HG03460 (cell line): Measurements from ENCODE around the gene CHURC1.

Source experiments
- ATAC-seq: cut with Tn5 transposase; IDR thresholded peaks from one replicate; pipeline ENCODE4 v1.9.1; 2021; ENCODE audit not compliant: unreplicated experiment

CHURC1 gene

DNA sequence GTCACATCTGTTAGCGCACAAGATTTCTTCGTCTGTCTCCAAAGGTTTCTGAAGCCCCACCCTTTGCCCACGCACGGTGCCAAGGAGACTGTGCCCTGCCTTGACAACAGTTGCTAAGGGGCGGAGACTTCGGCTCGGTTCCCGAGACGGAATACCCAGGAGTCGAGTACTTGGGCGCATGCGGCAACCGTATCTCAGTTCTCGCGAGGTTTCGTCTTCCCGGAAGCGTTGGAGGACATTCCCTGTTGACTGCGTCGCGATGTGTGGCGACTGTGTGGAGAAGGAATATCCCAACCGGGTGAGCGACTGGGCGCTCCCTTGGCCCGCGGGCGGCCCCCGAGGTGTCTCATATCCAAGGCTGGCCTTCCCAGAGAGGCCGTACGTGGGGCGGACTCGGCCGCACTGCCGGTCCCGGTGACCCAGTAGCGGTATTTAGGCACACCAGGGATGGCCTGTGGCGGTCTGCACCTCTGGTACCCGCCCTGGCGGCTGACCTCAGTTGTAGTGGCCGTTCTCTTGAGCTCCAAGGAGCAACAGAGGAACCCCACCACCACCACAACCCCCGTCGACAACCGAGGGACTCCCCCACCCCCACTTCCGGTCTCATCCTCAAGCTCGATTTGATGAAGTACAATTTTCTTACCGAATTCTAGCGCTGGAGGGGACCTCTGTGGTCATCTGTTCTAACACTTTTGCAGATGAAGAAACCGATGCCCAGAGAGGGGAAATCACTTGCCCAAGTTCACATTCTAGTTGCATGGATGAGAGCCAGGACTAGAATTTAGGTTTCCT lies at the start of gene CHURC1:
Gene CHURC1, plus strand, starts transcription at position 219 of the 792 bp plus-strand sequence. Its CDS starts 41 bp downstream, at position 260.
- ATAC-seq, result peak; percentile 96

DNA sequence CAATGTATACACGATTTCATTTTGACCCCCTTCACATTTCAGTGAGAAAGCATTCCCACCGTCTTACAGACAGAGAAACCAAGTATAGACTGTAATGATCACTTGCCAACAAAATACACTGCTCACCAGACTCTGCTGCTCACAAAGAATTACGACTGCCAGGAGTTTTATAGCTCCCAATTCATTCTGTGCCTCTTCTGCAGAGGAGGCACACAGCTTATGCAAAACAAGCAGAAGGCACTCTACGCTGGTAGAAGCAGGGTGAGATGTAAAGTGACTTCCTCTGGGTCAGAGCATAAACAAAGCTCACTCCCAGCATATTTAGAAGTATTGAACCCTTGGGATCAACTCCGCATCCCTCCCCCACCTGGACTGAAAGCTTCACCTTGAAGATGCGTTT lies 49.1 kb upstream of the CHURC1 start:
- ATAC-seq, result no peak

DNA sequence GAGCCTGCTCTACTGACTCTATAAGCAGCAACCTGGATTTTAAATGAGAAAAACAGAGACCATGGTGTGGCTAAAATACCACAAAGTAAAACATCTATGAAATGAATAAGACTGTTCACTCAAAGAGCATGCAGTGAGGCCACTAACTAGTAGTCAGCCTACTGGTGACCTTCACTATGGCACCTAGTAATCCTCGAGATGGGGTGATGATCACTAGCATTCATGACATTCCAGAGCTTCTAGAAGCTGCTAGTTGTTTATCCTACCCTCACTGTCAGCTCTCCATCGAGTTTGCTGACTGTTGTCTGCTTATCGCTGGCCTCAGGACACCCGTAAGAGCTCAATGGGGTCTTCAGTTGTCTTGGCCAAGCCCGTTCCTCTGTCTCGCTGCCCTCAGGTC lies 48.3 kb upstream of the CHURC1 start:
- no peak for ATAC-seq

DNA sequence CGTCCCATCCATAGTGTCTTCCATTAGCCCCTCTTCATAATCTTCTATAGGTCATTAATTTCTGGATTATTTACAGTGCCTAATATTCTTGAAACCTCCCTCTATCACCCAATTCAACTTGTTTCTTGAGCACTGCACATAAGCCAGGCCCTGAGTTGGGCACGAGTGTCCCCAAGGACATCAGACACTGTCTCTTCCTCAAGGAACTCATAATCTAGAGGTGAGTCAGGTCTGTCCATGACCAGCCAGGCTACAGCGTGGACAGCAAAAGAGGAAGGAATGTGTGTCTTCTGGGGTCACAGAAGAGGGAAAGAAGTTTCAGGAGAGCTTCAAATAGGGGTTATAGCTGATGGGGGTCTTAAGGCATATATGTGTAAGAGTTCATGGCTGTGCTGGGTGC lies 47.1 kb upstream of the CHURC1 start:
- no peak for ATAC-seq

DNA sequence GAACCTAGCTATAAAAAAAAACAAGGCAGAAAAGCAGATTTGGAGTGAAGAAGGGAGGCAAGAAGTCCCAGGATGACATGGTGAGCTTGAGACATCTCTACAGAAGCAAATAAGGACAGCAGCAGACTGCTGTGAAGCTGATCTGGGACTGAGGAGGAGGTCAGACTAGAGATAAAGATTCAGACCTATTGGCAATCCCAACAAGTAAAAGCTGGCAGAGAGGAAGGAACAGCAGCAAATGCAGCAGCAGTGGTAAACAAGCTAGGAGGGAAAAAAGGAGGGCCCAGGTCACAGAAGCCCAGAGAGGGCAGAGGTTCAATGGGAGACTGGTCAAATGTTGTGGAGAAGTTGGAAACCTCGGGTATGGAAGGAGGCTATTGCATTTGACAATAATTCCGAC lies 45.9 kb upstream of the CHURC1 start:
- no peak for ATAC-seq

DNA sequence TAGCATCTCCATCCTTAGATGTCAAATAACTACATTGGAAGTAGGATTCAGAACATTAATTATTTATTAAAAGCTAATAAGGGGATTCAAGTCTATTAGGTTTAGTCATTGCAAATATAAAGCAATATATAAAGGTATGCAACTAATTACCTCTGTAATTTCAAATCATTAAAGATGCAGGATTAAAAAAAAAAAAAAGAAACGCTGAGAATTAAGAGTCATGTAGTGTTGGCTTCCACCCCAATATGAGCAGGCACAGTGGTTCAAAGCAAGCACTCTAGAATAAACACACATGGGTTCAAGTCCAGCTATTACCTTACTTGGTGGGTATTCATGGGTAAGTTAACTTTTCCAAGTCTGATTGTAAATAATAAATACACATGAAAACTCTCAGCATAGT lies 45.4 kb upstream of the CHURC1 start:
- ATAC-seq, result no peak

DNA sequence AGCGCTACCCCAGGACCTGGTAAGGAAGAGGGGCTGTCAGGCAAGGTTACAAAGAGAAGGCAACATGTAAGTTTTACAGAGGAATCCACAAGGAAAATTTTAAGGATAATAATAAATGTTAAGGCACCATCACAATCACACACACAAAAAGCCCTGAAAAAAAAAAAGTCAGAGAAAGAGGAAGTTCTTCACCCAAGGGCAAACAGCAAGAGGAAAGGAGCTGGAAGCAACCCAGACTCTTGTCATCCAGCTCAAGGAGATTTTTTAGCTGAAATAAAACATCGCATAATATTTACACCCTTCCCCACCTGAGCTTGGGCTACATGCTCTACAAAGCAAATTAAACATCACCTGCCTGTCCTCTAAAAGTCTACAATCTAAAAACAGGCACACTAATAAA lies 44.1 kb upstream of the CHURC1 start:
- no peak for ATAC-seq

DNA sequence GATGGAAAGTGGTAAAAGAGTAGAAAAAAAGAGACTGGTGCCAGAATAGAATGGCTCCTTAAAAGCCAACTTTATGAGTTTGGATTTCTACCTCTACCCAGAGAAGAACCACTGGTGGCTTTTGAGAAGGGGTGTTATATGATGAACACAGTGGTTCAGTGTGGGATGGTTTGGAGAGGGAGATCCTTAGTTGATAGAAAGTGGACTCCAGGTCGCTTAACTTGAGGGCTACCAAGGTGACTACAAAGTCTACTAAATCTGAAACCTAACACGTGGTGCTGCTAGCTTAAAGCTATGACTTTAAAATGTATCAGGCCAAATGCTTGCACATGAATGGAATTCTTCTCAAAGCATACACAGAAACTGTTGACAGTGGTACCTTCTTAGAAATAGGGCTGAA lies 42.9 kb upstream of the CHURC1 start:
- ATAC-seq, result no peak

DNA sequence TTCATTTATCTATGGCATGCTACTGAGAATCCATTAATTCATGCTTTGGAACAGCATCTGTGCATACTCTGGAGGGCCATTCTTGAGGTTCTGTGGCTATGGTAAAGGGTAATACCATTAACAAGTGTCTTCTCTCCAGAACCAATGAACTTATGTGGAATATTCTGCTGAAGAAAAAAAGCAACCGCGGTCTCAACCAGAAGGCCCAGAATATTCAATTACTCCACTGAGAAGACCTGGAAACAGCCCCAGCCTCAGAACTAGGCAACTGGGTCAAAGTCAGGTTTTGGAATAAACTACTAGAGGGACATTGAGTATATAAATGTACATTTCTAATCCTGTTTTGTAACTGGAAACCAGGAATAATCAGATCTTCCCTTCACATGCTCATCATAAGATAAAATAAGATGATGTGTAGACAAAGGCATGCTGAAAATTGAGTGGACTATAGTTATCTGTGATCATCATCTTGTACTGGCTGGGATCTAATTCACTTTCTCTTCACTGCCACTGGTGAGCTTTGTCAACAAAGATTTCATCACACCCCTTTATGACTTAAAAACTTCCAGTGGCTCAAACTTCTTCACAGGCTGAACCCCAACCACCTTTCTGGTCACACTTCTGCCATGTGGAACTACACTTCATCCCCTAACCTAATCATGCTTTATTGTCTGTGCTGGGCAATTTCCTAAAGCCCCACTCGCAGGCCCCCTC lies 40.6 kb upstream of the CHURC1 start:
- no peak for ATAC-seq

DNA sequence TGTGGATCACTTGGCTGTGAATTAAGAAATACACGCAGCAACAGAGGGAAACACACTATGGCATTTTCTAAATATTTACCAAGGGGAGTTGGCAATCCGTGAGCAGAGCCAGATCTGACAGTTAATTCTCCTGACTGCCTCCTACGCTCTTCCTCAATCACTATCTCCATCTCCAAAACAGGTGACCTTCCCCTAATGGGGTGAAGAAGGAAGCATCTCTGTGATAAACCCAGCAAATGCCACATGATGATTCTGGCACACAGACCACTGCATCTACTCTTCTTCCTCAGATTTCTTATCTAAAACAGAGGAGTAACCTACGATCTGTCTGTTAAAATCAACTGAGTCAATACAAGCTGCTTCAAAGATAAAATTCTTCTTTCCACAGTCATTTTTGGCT lies 38.9 kb upstream of the CHURC1 start:
- no peak for ATAC-seq

DNA sequence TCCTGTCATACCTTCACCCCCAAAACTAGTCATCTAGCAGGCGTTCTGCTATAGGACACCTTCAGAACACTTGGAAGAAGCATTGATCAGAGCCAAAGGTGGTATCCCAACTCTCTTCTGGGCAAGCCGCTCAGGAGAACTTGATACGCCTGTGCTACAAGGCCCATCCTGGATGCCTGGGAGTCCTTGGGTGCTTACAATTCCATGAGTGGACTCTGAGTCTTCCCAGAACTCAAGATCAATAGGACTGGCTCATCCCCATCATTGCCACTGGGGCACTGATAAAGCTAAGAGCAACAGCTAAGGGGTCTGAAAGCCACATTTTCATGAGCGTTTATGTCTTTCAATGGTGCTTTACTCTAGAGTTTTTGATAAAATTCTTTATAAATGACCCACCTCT lies 36.4 kb upstream of the CHURC1 start:
- no peak for ATAC-seq

DNA sequence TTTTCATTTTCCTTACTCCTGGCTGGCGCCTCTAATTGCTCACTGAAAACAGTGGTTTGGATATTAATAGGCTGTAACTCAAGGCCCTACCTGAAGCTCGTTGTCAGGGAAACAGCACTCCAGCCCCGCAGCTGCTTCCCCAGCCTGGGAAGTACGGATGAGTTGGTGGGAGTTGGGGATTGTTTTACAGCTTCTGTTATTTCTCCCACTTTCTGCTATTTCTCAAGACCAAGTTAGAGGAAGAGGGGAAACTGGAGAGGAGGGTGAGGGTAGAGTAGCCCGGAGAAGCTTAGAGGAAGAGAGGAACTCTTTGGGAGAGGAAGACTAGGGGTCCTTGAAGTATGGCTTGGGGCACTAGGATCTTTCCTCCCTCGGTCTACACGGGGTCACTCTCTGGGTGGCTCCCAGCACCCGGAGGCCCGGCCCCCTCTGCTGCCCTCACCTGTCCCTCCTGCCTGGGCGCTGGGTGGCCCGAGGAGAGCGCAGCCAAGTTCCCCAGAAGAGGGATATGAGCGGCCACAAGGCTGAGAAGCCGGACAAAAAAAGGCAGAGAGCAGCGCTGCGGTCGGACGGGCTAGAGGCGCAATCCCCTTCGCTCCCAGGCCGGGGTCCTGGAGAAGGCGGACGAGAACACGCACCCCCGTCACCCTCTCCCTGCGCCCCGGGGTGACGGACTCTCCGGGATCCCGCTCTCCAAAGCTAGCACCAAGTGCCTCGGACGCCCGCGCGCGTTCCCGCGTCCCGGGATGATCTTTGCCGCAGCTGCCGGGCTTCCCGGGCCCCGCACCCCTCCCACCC lies 35.2 kb upstream of the CHURC1 start:
- no peak for ATAC-seq

DNA sequence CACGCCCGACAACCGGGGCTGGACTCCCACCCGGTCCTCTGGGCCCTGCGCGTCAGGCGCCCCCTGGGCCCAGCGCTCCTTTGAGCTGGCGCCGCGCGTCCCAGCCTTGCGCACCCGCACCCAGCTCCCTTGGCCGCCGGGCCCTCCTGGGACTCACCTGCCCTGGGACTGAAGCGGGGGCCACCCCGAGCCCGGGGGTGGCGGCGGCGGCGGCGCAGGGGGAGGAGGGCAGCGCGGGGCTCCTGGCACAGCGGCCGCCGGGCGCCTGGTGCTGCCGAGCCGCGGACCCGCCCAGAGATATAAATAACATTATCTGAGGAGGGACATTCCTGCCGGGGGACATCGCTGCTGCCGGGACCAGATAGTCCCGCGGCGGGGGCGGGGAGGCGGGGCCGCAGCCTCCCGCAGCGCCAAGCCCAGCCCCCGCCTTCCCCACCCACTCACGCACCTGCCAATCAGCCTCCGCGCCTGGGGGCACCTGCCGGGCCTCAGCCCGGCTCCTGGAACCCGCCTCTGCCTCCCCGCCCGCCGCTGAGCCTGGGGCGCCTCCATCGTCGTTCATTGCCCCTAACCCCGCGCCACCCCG lies 34.5 kb upstream of the CHURC1 start, which contains the start of gene SPTB:
Gene SPTB, minus strand, starts transcription at position 273 of the 586 bp plus-strand sequence. CDS start 56,813 bp downstream, outside the sequence.
- no peak for ATAC-seq

DNA sequence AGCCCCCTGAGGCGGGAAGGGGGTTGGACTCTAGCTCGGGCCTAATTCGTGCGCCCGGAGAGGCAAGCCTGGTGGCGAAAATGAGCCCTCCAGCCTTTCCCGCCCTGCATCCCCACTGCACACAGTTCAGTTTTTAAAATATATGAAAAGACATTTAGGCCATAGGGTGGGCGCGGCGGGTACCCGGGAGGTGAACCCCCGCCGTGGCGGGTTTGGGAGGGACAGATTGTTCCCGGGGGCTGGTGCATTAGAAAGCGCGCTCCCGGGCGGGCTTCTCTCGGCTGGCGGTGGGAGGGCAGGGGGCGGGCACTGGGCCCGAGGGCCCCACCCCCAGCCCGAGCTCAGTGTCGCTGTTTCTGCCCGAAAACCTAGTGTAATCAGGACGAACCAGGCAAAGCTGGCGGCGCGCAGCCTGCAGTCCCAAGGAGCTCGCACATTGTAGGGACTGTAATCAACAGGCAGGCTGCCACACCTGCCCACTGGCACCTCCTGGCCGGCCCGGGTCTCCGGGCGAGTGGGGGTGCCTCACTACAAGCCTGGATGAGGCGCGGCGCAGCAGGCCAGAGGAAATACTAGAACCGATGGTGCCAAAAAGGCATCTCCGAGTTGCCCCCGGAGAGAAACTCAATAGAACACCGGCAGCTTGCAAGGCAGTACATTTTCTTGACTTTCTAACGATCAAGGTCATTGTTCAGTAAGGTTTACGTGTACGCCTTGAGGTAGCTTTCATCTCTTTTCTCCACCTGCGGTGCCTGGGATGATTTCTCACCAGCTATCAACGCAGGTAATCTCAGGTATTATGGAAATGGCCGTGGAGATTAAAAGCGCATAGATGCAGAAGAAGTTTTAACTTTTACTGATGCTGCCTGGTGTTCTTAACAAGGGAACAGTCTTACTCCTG lies 33.8 kb upstream of the CHURC1 start:
- ATAC-seq, result no peak

DNA sequence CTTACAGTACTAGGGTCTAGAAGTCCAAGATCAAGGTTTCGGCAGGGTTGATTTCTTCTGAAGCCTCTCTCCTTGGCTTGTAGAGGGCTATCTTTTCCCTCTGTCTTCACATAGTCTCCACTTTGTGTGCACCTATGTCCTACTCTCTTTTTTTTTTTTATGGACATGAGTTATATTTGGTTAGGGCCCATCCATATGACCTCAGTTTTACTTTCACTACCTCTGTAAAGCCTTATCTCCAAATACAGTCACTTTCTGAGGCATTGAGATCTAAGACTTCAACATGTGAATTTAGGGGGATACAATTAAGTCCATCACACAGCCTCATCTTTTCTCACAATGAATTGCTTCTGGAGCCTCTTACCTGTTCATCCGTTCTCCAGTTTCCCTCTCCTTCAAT lies 28.7 kb upstream of the CHURC1 start:
- ATAC-seq, result no peak

DNA sequence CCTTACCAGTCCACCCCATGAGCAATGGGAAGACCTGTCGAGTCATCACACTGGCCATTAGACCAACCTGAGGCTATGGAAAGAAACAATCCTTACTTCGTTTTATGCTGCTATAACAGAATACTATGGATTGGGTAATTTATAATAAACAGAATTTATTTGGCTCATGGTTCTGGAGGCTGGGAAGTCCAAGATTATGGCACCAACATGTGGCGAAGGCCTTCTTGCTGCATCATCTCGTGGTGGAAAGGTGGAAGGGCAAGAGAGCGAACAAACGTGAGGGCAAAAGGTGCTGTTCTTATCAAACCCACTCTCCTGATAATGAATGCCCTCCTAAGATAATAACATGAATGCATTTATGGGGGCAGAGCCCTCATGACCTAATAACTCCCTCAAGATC lies 24.9 kb upstream of the CHURC1 start:
- ATAC-seq, result no peak

DNA sequence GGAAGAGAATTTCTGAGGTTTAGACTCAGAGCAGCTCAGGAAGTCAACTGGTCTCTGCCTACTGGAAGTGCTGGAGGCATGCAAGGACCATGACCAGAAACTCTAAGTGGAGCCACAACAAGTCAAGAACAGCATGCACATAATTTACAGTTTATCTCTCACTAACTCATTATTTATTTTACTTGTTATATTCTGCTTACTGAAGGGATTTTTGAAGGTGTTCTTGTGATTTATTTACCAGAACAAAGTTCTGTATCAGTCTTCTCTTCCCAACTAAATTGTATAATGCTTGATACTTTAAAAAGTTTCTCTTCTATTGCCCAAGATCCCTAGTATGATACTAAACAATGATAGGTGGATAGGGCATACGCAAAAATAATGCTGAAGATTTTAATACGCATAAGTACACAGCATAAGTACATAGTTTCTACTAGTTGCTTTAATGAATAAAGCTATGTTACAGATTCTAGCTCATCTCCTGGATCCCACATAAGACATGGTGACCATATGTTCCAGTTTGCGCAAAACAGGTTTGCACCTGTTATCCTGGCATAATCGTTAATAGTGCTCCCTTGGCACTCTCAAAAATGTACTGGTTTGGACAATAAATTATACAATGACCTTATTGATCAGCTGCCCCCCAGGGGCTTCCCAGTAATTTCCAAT lies 22.9 kb upstream of the CHURC1 start:
- no peak for ATAC-seq

DNA sequence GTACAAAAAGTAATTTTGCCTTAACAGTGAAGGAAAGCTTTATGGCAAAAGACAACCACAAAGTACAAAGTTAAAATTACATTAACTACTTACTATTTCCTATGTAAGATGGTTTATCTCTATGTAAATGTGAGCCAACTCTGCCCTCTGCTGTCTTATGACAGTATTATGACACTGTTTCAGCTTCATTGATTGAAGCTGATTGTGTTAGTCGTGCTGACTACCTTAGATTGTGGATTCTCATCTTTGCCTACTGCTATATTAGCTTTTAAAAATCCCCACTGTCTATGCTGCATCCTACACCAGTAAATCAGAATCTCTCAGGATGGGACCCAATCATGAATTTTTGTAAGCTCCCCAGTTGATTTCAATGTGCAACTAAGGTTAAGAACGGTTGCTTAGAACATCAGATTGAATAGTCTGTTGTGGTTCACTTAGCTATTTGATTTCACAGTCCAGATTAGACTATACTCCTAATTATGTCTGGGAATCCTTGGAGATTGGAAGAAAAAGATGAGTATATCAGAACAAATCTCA lies 22.3 kb upstream of the CHURC1 start:
- ATAC-seq, result no peak

DNA sequence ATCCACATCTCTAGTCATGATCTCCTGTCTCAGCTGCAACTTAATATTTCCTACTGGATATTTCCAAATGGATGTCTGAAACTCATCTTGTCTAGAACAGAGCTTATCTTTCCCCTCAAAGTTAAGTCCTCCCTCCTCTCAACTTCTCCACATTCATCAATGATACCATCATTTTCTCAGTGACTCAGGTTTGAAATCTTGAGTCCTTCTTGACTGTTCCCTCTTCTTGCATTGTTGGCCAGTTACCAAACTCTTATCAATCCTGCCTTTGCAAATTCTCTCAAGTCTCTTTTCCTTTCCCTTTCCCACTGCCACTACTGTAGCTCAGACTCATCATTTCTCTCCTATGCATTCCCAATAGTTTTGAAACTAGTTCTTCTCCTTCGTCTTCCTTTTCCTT lies 14.3 kb upstream of the CHURC1 start:
- ATAC-seq, result no peak
